H1 (cell line): ENCODE data around the gene CAPZA2. TPM values are rescaled to one million over a fixed set of nuclear protein-coding genes. Genes with fewer than 3 reads are reported as not detected.

ENCODE experiments used
- CTCF ChIA-PET: fragments of 300-600 bp; sonication (Branson Sonifier 250); formaldehyde crosslinking; loops from one replicate; lab custom pipeline; 2021; ENCODE audit not compliant: partially characterized antibody; lab: Charles Lee
- POLR2A ChIA-PET: fragments of 300-600 bp; sonication (Branson Sonifier 250); formaldehyde crosslinking; loops from one replicate; lab custom pipeline; 2021; ENCODE audit warnings: inconsistent platforms; ENCODE audit not compliant: partially characterized antibody; lab: Charles Lee
- DNase-seq, 2 experiments: peaks; one replicate each; pipeline versions ENCODE4 v3.0.0 to v3.0.0-alpha.2; 2010 to 2022; ENCODE audit warnings: low spot score in 2 of 2, low read depth in 1 of 2, mixed read lengths in 1 of 2
- FAIRE-seq: peaks from 2 replicates; lab custom pipeline; 2011; peaks lifted over from hg19 to GRCh38; lab: Jason Lieb, UNC
- H2AFZ ChIP-seq: 2 replicates; pipeline ENCODE4 v1.8.1; 2012; ENCODE audit warnings: low read length, inconsistent platforms
- H2AK5ac ChIP-seq: 2 replicates; pipeline ENCODE4 v1.6.1; 2013; ENCODE audit warnings: low read depth, low read length
- H2BK120ac ChIP-seq: replicated peaks from 2 replicates; pipeline ENCODE3; 2013; ENCODE audit warnings: low read depth, low read length, inconsistent platforms
- H2BK12ac ChIP-seq: 2 replicates; pipeline ENCODE4 v1.6.1; 2013; ENCODE audit warnings: low read depth, low read length
- H2BK15ac ChIP-seq: 2 replicates; pipeline ENCODE4 v1.6.1; 2013; ENCODE audit warnings: low read length
- H2BK20ac ChIP-seq: 2 replicates; pipeline ENCODE4 v1.6.1; 2013; ENCODE audit warnings: low read length
- H2BK5ac ChIP-seq: 2 replicates; pipeline ENCODE4 v1.6.1; 2013; ENCODE audit warnings: low read depth, low read length
- H3K14ac ChIP-seq: 2 replicates; pipeline ENCODE4 v1.6.1; 2013; ENCODE audit warnings: inconsistent platforms; ENCODE audit not compliant: insufficient read length
- H3K18ac ChIP-seq: 2 replicates; pipeline ENCODE4 v1.6.1; 2013; ENCODE audit warnings: low read length; ENCODE audit errors: extremely low read depth
- H3K23ac ChIP-seq: 2 replicates; pipeline ENCODE4 v1.6.1; 2013; ENCODE audit warnings: inconsistent platforms; ENCODE audit not compliant: insufficient read length
- H3K23me2 ChIP-seq: 2 replicates; pipeline ENCODE4 v1.6.1; 2013; ENCODE audit warnings: low read depth, low read length
- H3K27ac ChIP-seq: 2 replicates; pipeline ENCODE4 v1.6.1; 2011; ENCODE audit warnings: low read depth, low read length, inconsistent platforms
- H3K27me3 ChIP-seq, 4 experiments: replicated peaks in 1 of 4; 1 replicate in 1 of 4; 2 replicates in 3 of 4; pipeline versions ENCODE4 v1.6.1 to v1.8.1; 2011 to 2013; ENCODE audit warnings: low read length in 3 of 4, mild to moderate bottlenecking in 3 of 4, inconsistent platforms in 2 of 4, mixed read lengths in 2 of 4, moderate library complexity in 1 of 4; ENCODE audit not compliant: control insufficient read depth in 3 of 4, insufficient read depth in 3 of 4; ENCODE audit errors: extremely low read depth in 1 of 4
- H3K36me3 ChIP-seq, 4 experiments: 2 replicates each; pipeline versions ENCODE4 v1.6.1 to v1.8.1; 2011 to 2013; ENCODE audit warnings: mild to moderate bottlenecking in 4 of 4, low read length in 3 of 4, moderate library complexity in 2 of 4, control low read depth in 1 of 4, inconsistent platforms in 1 of 4; ENCODE audit not compliant: insufficient read depth in 4 of 4, control insufficient read depth in 2 of 4
- H3K4ac ChIP-seq: replicated peaks from 2 replicates; pipeline ENCODE3; 2013; ENCODE audit warnings: low read length, low read depth, mixed read lengths, inconsistent platforms; ENCODE audit not compliant: insufficient read length
- H3K4me1 ChIP-seq, 4 experiments: replicated peaks in 1 of 4; 1 replicate in 1 of 4; 2 replicates in 3 of 4; pipeline versions ENCODE4 v1.6.1 to v1.8.1; 2011 to 2013; ENCODE audit warnings: low read length in 3 of 4, inconsistent platforms in 2 of 4, mixed read lengths in 1 of 4; ENCODE audit not compliant: insufficient read depth in 4 of 4, control insufficient read depth in 3 of 4
- H3K4me2 ChIP-seq, 2 experiments: 2 replicates each; pipeline versions ENCODE4 v1.6.1 to v1.8.1; 2011 to 2013; ENCODE audit warnings: low read depth in 2 of 2, low read length in 2 of 2, control low read depth in 1 of 2, inconsistent platforms in 1 of 2, mild to moderate bottlenecking in 1 of 2; ENCODE audit not compliant: insufficient read depth in 1 of 2
- H3K4me3 ChIP-seq, 4 experiments: fragments of 200-600, 300-600 bp in 1 of 4; sonication (generic), shearing (Covaris generic), sonication (Bioruptor Twin) in 1 of 4; 2 replicates each; pipeline versions ENCODE4 v1.5.1 to v1.8.1; 2011 to 2016; ENCODE audit warnings: low read length in 4 of 4, low read depth in 3 of 4, control low read depth in 2 of 4, inconsistent platforms in 2 of 4, mild to moderate bottlenecking in 2 of 4, mixed read lengths in 1 of 4, moderate library complexity in 1 of 4; ENCODE audit not compliant: insufficient read depth in 2 of 4; ENCODE audit errors: extremely low read depth in 1 of 4
- H3K56ac ChIP-seq: replicated peaks from 2 replicates; pipeline ENCODE3; 2013; ENCODE audit warnings: low read depth, mild to moderate bottlenecking, mixed read lengths, low read length, inconsistent platforms; ENCODE audit not compliant: insufficient read length
- H3K79me1 ChIP-seq: 2 replicates; pipeline ENCODE4 v1.6.1; 2013; ENCODE audit warnings: low read depth, low read length, control low read depth
- H3K79me2 ChIP-seq, 2 experiments: 2 replicates each; pipeline versions ENCODE4 v1.6.1 to v1.8.1; 2012 to 2013; ENCODE audit warnings: low read length in 2 of 2, mild to moderate bottlenecking in 2 of 2, inconsistent platforms in 1 of 2; ENCODE audit not compliant: insufficient read depth in 2 of 2, control insufficient read depth in 1 of 2
- H3K9ac ChIP-seq, 4 experiments: replicated peaks in 1 of 4; 1 replicate in 1 of 4; 2 replicates in 3 of 4; pipeline versions ENCODE4 v1.6.1 to v1.8.1; 2011 to 2013; ENCODE audit warnings: low read depth in 3 of 4, low read length in 3 of 4, control low read depth in 2 of 4, mild to moderate bottlenecking in 2 of 4, moderate library complexity in 2 of 4, inconsistent platforms in 1 of 4; ENCODE audit errors: extremely low read depth in 1 of 4
- H3K9me3 ChIP-seq, 2 experiments: 2 replicates each; pipeline versions ENCODE4 v1.6.1 to v1.8.1; 2012 to 2013; ENCODE audit warnings: mild to moderate bottlenecking in 2 of 2, moderate library complexity in 2 of 2, control low read depth in 1 of 2, inconsistent platforms in 1 of 2, low read depth in 1 of 2, low read length in 1 of 2, mixed read lengths in 1 of 2; ENCODE audit not compliant: insufficient read depth in 2 of 2
- H4K20me1 ChIP-seq, 2 experiments: replicated peaks in 1 of 2; 2 replicates each; pipeline versions ENCODE3 to v1.8.1; 2011 to 2013; ENCODE audit warnings: inconsistent platforms in 2 of 2, low read length in 2 of 2, mild to moderate bottlenecking in 1 of 2; ENCODE audit not compliant: insufficient read depth in 2 of 2, control insufficient read depth in 1 of 2
- H4K5ac ChIP-seq: 2 replicates; pipeline ENCODE4 v1.6.1; 2013; ENCODE audit warnings: low read length, low read depth, mixed read lengths, inconsistent platforms; ENCODE audit not compliant: insufficient read length
- H4K8ac ChIP-seq: 2 replicates; pipeline ENCODE4 v1.8.0; 2013; ENCODE audit warnings: mild to moderate bottlenecking, moderate library complexity, low read length, inconsistent platforms; ENCODE audit not compliant: insufficient read depth; ENCODE audit errors: extremely low read depth
- H4K91ac ChIP-seq: replicated peaks from 2 replicates; pipeline ENCODE3; 2013; ENCODE audit warnings: low read length, mixed read lengths, inconsistent platforms; ENCODE audit not compliant: insufficient read length
- BACH1 ChIP-seq: IDR thresholded peaks from 2 replicates; pipeline ENCODE4 v1.6.1; 2012; ENCODE audit warnings: low read length, improper control_type of control experiment
- KDM5A ChIP-seq: fragments of 200-600 bp; IDR thresholded peaks from 2 replicates; pipeline ENCODE4 v1.7.1; 2012; ENCODE audit warnings: mild to moderate bottlenecking, low read length, inconsistent platforms, mixed read lengths
- TCF12 ChIP-seq: IDR thresholded peaks from 2 replicates; pipeline ENCODE4 v1.6.1; 2011; ENCODE audit warnings: low read depth, mild to moderate bottlenecking, low read length
- polyA plus RNA-seq, 7 experiments: library from polyadenylated mRNA; depleted of rRNA in 3 of 7; stranded (reverse) in 5 of 7; unstranded in 2 of 7; fragments of >200 nt in 5 of 7; fragments of 200-250 nt in 2 of 7; gene quantifications; 1 replicate in 5 of 7; 2 replicates in 1 of 7; 4 replicates in 1 of 7; pipeline versions ENCODE4 v1.2.1 to v1.2.3, GENCODE V29; 2011 to 2013; ENCODE audit warnings: missing spikeins in 2 of 7, mixed read lengths in 2 of 7
- total RNA-seq: library from RNA; stranded (reverse); fragmentation: NEBNext Ultra II Directional; extraction: Animal tissue kit (Norgen Biotek cat#: 25700); gene quantifications from 2 replicates; pipeline ENCODE4 v1.2.1, GENCODE V29; 2021

The CAPZA2 gene
- total and polyA plus RNA-seq, 2 of the 8 experiments (the other 6 are each of a cell fraction or from before 2014, with no cell fraction given), result 33.2 to 145 TPM

- Histone ChIP-seq H2BK12ac (no peak overlapping the region), H4K20me1 (no peaks in the 10 kb centered on the region), H2BK120ac (no peak overlapping the region), H3K23ac (no peak overlapping the region), H2BK5ac (no peak overlapping the region), H4K8ac (no peak overlapping the region), H3K79me1 (no peaks in the 10 kb centered on the region), H3K4me1 (no peaks in the 10 kb centered on the region), H2BK20ac (no peak overlapping the region), H3K4me2 (no peak overlapping the region), H3K9me3 (no peaks in the 10 kb centered on the region), H3K27ac (no peak overlapping the region), H3K23me2 (no peaks in the 10 kb centered on the region), H4K5ac (no peak overlapping the region), H3K4ac (no peak overlapping the region), H3K18ac (no peak overlapping the region), H3K27me3 (no peaks in the 10 kb centered on the region), H2BK15ac (no peak overlapping the region), H3K36me3 (no peaks in the 10 kb centered on the region), H2AK5ac (no peak overlapping the region), H3K9ac (no peak overlapping the region), H2AFZ (no peak overlapping the region), H3K4me3 (no peak overlapping the region), H3K56ac (no peak overlapping the region), H3K79me2 (no peaks in the 10 kb centered on the region), H3K14ac (no peak overlapping the region), H4K91ac (no peak overlapping the region)
- ChIA-PET POLR2A (no interaction called here), CTCF (no interaction called here)
- DNase-seq, result no peak
- FAIRE-seq, result no peak
- no peak for TF ChIP-seq KDM5A
- TF ChIP-seq TCF12, result no peak
- no peak for TF ChIP-seq BACH1
Measured at GRCh38 chr7:116824449-116824848, 37.9 kb upstream of the CAPZA2 start.
